HG02571 (cell line): ENCODE results near the gene LEMD3.

Experiments used
- ATAC-seq: cut with Tn5 transposase; IDR thresholded peaks from one replicate; pipeline ENCODE4 v1.9.1; 2021; ENCODE audit warnings: mild to moderate bottlenecking, moderate library complexity; ENCODE audit not compliant: unreplicated experiment

The LEMD3 gene

GRCh38 chr12:65168681-65169319 is 583 bp upstream of the LEMD3 start:
- peak; percentile 2 for ATAC-seq

- peak; percentile 57 for ATAC-seq
Observed at GRCh38 chr12:65170209-65170881, 962 bp downstream of the LEMD3 start.

- ATAC-seq: no peak
Observed at GRCh38 chr12:65171073-65171472, 1.7 kb downstream of the LEMD3 start.

- no peak for ATAC-seq
Observed at GRCh38 chr12:65171870-65172269, 2.5 kb downstream of the LEMD3 start.

- no peak for ATAC-seq
Observed at GRCh38 chr12:65175385-65175784, 6.0 kb downstream of the LEMD3 start.

GRCh38 chr12:65182012-65182739 is 12.8 kb downstream of the LEMD3 start:
- no peak for ATAC-seq

GRCh38 chr12:65184176-65184857 is 14.9 kb downstream of the LEMD3 start:
- no peak for ATAC-seq

- no peak for ATAC-seq
Observed at GRCh38 chr12:65184858-65185229, 15.5 kb downstream of the LEMD3 start.

- no peak for ATAC-seq
Observed at GRCh38 chr12:65187665-65188064, 18.3 kb downstream of the LEMD3 start.

- ATAC-seq: peak; percentile 61
Observed at GRCh38 chr12:65188179-65188701, 18.9 kb downstream of the LEMD3 start.

- peak; percentile 96 for ATAC-seq
Observed at GRCh38 chr12:65189028-65189718, 19.8 kb downstream of the LEMD3 start.

GRCh38 chr12:65192963-65193516 is 23.7 kb downstream of the LEMD3 start:
- ATAC-seq: no peak

GRCh38 chr12:65194949-65195348 is 25.6 kb downstream of the LEMD3 start:
- ATAC-seq: no peak

GRCh38 chr12:65195387-65196055 is 26.1 kb downstream of the LEMD3 start:
- no peak for ATAC-seq

GRCh38 chr12:65196762-65197567 is 27.6 kb downstream of the LEMD3 start:
- ATAC-seq: no peak

- no peak for ATAC-seq
Observed at GRCh38 chr12:65199604-65200003, 30.2 kb downstream of the LEMD3 start.

GRCh38 chr12:65200007-65200665 is 30.8 kb downstream of the LEMD3 start:
- no peak for ATAC-seq

GRCh38 chr12:65203376-65203775 is 34.0 kb downstream of the LEMD3 start:
- no peak for ATAC-seq
